Measurements from ENCODE around the gene APOLD1. TPM values are rescaled to one million over a fixed set of nuclear protein-coding genes. Genes with fewer than 3 reads are reported as not detected.
"Not testable (repeated sequence)": the region's sequence is repeated elsewhere in the genome, so short reads cannot be mapped to it uniquely, and the experiment has no call there.

The APOLD1 gene
- polyA plus RNA-seq (2011; rRNA removed) (7.2 and 8.7 TPM in 2 replicates), polyA minus RNA-seq (2011; rRNA and poly(A)+ RNA removed) (6.0 and 7.0 TPM in 2 replicates)

- ChIA-PET CTCF (interaction anchor here (0.8 to 2.3 kb wide), 3 partner anchors 16 to 131 kb away, joined by 3 to 6 read pairs (median 4); no protein-coding TSS in a partner anchor), POLR2A (interaction anchor here (0.6 kb wide), 1 partner anchor 223 kb away, joined by 15 read pairs; no protein-coding TSS in a partner anchor)
- no peak for DNase-seq (ENCODE audit: low read depth)
- no peaks in the 10 kb centered on the region for H3K36me3 ChIP-seq (ENCODE audit: control insufficient read depth, insufficient read depth, low read length)
- no peak for TF ChIP-seq CTCF (IDR thresholded peaks at IDR 0.05; ENCODE audit: insufficient read depth, low read depth, low read length)
- peak within 1 kb of the TSS; percentile 54 for H3K4me3 ChIP-seq (ENCODE audit: low read depth, low read length)
- no peaks in the 10 kb centered on the region for H3K27me3 ChIP-seq (ENCODE audit: control insufficient read depth, insufficient read depth, low read length)
These were observed at the start of gene APOLD1 for GRCh38 chr12:12784911-12785814. Gene APOLD1, plus strand, starts transcription at chr12:12785659. Its CDS starts 33 bp downstream, at chr12:12785692.

DNA sequence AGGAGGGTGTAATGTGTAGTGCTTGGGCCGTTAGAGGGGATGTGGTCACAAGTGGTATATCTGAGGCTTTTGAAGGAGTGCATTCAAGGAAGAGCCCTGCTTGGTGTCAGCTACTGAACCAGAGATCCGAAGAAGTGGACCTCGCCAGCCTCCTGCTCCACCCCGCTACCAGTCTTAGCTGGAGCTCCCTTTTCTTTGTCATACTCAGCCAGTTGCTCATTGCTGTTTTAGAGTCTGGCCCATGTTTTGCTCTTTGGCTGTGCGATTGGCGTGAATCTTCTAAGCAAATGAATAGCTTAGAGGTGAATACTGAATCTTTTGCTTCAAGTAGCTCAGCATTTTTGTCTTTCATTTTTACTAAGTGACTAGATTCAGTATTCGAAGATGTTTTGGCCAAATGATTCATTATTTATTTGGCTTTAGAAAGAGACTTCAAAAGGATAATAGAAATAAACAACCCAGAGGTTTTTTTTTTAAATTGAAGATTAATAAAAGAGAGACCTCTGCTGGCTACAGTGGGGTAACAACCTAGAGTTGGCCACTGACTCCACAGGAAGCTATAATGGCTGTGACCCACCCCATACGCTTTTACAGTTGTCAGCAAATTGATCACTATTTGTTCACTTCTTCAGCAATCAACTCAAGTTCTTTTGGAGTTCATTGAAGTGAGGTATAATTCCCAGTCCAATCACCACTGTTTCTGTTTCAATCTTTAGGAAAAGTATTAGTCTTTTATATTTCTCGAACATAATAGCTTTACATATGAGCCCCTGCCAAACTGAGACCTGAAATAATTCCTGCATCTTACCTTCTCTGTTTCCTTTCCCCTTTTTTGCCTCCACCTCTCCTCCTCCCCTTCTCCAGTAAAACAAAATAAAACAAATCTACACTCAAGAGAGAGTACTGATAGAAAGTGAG is 48.4 kb upstream of the APOLD1 start:
- POLR2A ChIA-PET = interaction anchor here (0.6 to 1.4 kb wide), 4 partner anchors 10 to 474 kb away, joined by 3 to 4 read pairs (median 4); no protein-coding TSS in a partner anchor

DNA sequence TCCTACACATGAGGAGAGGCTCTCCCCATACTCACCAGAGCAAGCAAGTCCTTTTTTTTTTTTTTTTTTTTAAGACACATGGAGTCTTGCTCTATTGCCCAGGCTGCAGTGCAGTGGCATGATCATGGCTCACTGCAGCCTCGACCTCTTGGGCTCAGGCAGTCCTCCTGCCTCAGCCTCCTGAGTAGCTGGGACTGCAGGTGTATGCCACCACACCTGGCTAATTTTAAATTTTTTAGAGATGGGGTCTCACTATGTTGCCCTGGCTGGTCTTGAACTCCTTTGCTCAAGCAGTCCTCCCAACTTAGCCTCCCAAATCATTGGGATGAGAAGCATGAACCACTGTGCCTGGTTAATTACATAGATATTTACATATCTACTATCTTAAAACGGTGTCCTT is 47.3 kb upstream of the APOLD1 start:
- H3K27me3 ChIP-seq (ENCODE audit: control insufficient read depth, insufficient read depth, low read length); POLR2A ChIA-PET; H3K4me3 ChIP-seq (ENCODE audit: low read depth, low read length); H3K36me3 ChIP-seq (ENCODE audit: control insufficient read depth, insufficient read depth, low read length); DNase-seq (ENCODE audit: low read depth): not testable (repeated sequence)
- CTCF ChIA-PET = interaction anchor here (0.7 to 2.4 kb wide), 8 partner anchors 9 to 253 kb away, joined by 3 to 16 read pairs (median 3); partner anchors contain the start of gene APOLD1

More for the DNA sequence above, 48.4 kb upstream of the APOLD1 start:
- no peaks in the 10 kb centered on the region for H3K36me3 ChIP-seq (ENCODE audit: control insufficient read depth, insufficient read depth, low read length)
- DNase-seq (ENCODE audit: low read depth) = peak; percentile 59
- TF ChIP-seq CTCF (IDR thresholded peaks at IDR 0.05; ENCODE audit: insufficient read depth, low read depth, low read length) = peak; percentile 56
- H3K27me3 ChIP-seq (ENCODE audit: control insufficient read depth, insufficient read depth, low read length) = no peaks in the 10 kb centered on the region
- peak overlapping the region; percentile 7; the same call in 1 of the 2 replicates for H3K4me3 ChIP-seq (ENCODE audit: low read depth, low read length)
- CTCF ChIA-PET = interaction anchor here (0.6 to 3.7 kb wide), 27 partner anchors 10 to 1178 kb away, joined by 3 to 16 read pairs (median 3); partner anchors contain the start of gene APOLD1

GRCh38 chr12:12741660-12742059 is 43.8 kb upstream of the APOLD1 start:
- H3K36me3 ChIP-seq (ENCODE audit: control insufficient read depth, insufficient read depth, low read length) = peaks cover 2% of the 10 kb centered on the region; the same call in 1 of the 2 replicates
- H3K27me3 ChIP-seq (ENCODE audit: control insufficient read depth, insufficient read depth, low read length) = no peaks in the 10 kb centered on the region
- H3K4me3 ChIP-seq (ENCODE audit: low read depth, low read length) = no peak overlapping the region
- POLR2A ChIA-PET = no interaction called here
- TF ChIP-seq CTCF (IDR thresholded peaks at IDR 0.05; ENCODE audit: insufficient read depth, low read depth, low read length) = no peak
- DNase-seq (ENCODE audit: low read depth) = no peak
- CTCF ChIA-PET = interaction anchor here (1.0 kb wide), 1 partner anchor 96 kb away, joined by 3 read pairs; no protein-coding TSS in a partner anchor

DNA sequence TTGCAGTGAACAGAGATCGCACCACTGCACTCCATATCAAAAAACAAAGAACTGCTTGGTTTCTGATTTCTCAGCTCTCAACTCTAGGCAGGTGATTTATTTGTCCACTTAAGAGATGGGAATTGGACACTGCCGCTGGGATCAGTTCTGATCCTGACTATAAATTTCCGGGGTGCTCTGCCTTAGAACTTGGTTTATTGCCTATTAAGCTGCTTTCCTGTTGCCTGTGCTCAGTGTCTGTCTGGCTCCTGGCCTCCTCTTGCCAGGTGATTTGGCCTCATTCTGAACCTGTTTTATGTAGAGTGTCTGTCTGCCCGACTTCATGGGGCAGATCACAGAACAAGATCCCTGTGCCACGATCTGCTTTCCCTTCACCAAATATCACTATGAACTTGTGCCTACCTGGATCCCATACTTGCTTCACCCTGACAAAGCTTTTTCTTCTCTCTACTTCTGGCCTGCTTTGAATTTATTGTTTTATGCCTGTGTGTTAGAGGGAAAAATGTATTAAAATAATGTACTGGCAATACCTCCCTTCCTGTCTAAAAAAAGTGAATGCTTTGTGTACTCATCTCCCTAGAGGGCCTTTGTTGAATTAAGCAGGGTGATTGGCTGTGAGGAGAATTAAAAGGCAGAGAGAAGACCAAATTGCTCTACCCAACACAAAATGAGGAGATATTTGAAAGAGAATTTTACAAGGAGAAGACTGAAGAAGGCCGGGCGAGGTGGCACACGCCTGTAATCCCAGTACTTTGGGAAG is 40.7 kb upstream of the APOLD1 start:
- Histone ChIP-seq H3K27me3 (ENCODE audit: control insufficient read depth, insufficient read depth, low read length) (no peaks in the 10 kb centered on the region), H3K36me3 (ENCODE audit: control insufficient read depth, insufficient read depth, low read length) (peaks cover 4% of the 10 kb centered on the region; the same call in 1 of the 2 replicates), H3K4me3 (ENCODE audit: low read depth, low read length) (no peak overlapping the region)
- DNase-seq (ENCODE audit: low read depth) = no peak
- CTCF ChIA-PET = interaction anchor here (0.7 to 4.0 kb wide), 5 partner anchors 8 to 1614 kb away, joined by 3 to 16 read pairs (median 3); no protein-coding TSS in a partner anchor
- POLR2A ChIA-PET = no interaction called here
- TF ChIP-seq CTCF (IDR thresholded peaks at IDR 0.05; ENCODE audit: insufficient read depth, low read depth, low read length) = no peak

All from BJ (cell line).